ENCODE data around the gene CEP43.

The CEP43 gene

GRCh38 chr6:166957805-166958076, 41.5 kb upstream of the CEP43 start:
- no peak for TF ChIP-seq CTCF (IDR thresholded peaks at IDR 0.05; ENCODE audit: borderline replicate concordance, insufficient read depth, low read depth, low read length)
- no peak overlapping the region for H3K4me3 ChIP-seq (ENCODE audit: low read depth, low read length)

- TF ChIP-seq CTCF (IDR thresholded peaks at IDR 0.05; ENCODE audit: borderline replicate concordance, insufficient read depth, low read depth, low read length) = no peak
- H3K4me3 ChIP-seq (ENCODE audit: low read depth, low read length) = no peak overlapping the region
Measured at GRCh38 chr6:166958926-166959861, 40.0 kb upstream of the CEP43 start.

- H3K4me3 ChIP-seq (ENCODE audit: low read depth, low read length) = no peak overlapping the region
- no peak for TF ChIP-seq CTCF (IDR thresholded peaks at IDR 0.05; ENCODE audit: borderline replicate concordance, insufficient read depth, low read depth, low read length)
Measured at GRCh38 chr6:166959911-166960608, 39.1 kb upstream of the CEP43 start.

GRCh38 chr6:166960609-166960978, 38.6 kb upstream of the CEP43 start:
- H3K4me3 ChIP-seq (ENCODE audit: low read depth, low read length) = no peak overlapping the region
- TF ChIP-seq CTCF (IDR thresholded peaks at IDR 0.05; ENCODE audit: borderline replicate concordance, insufficient read depth, low read depth, low read length) = no peak

GRCh38 chr6:166966268-166966667, 32.9 kb upstream of the CEP43 start:
- no peak for TF ChIP-seq CTCF (IDR thresholded peaks at IDR 0.05; ENCODE audit: borderline replicate concordance, insufficient read depth, low read depth, low read length)
- no peak overlapping the region for H3K4me3 ChIP-seq (ENCODE audit: low read depth, low read length)

- H3K4me3 ChIP-seq (ENCODE audit: low read depth, low read length) = no peak overlapping the region
- TF ChIP-seq CTCF (IDR thresholded peaks at IDR 0.05; ENCODE audit: borderline replicate concordance, insufficient read depth, low read depth, low read length) = no peak
Measured at GRCh38 chr6:166969390-166970002, 29.7 kb upstream of the CEP43 start.
